Testis (tissue), 3 donors: Measurements from ENCODE around the gene SLC25A6. TPM values are rescaled to one million over a fixed set of nuclear protein-coding genes. Genes with fewer than 3 reads are reported as not detected.

ENCODE experiments used
- DNase-seq: peaks from one replicate; pipeline ENCODE4 v3.0.0-alpha.2; 2019
- H3K27ac ChIP-seq, 2 donors: fragments of 200-600 bp; sonication (generic); one replicate each; pipeline ENCODE4 v1.5.1; 2019
- H3K27me3 ChIP-seq: fragments of 200-600 bp; sonication (generic); one replicate; pipeline ENCODE4 v1.5.1; 2019
- H3K36me3 ChIP-seq: fragments of 200-600 bp; sonication (generic); one replicate; pipeline ENCODE4 v1.5.1; 2017; ENCODE audit warnings: low read depth; ENCODE audit errors: missing control alignments
- H3K4me1 ChIP-seq: fragments of 200-600 bp; sonication (generic); one replicate; pipeline ENCODE4 v1.5.1; 2019
- H3K4me3 ChIP-seq, 2 donors: fragments of 200-600 bp; sonication (generic); one replicate each; pipeline ENCODE4 v1.5.1; 2017 to 2019
- H3K9me3 ChIP-seq: fragments of 200-600 bp; sonication (generic); one replicate; pipeline ENCODE4 v1.5.1; 2017
- CTCF ChIP-seq, 3 experiments: fragments of 450-650 bp in 2 of 3; fragments of 200-600 bp in 1 of 3; sonication (generic) in 1 of 3; IDR thresholded peaks; one replicate each; pipeline ENCODE4 v1.5.1; 2016 to 2019; ENCODE audit warnings: antibody characterized with exemption in 3 of 3, mild to moderate bottlenecking in 2 of 3, moderate library complexity in 1 of 3
- POLR2A ChIP-seq: fragments of 450-650 bp; IDR thresholded peaks from one replicate; pipeline ENCODE4 v1.6.1; 2017; ENCODE audit warnings: antibody characterized with exemption, mild to moderate bottlenecking, moderate library complexity
- WGBS, 2 donors: methylation state at CpG; one replicate each; pipeline ENCODE4 v1.1.5; 2018; 5-methylcytosine and 5-hydroxymethylcytosine counted together
- intact Hi-C: fragments of 100-400 bp; cut with DNase I; formaldehyde crosslinking; loops from one replicate; pipeline ENCODE4 v1.15.1; 2023; ENCODE audit warnings: low total_unique reads
- polyA plus RNA-seq: library from polyadenylated mRNA; stranded (reverse); fragments of 350-450 nt; fragmentation: Illumina TruSeq; extraction: RNeasy Lipid Tissue Mini Kit (QIAGEN cat#74804); gene quantifications from one replicate; pipeline ENCODE4 v1.2.3, GENCODE V29; 2014; ENCODE audit warnings: low read depth, low replicate concordance; ENCODE audit not compliant: insufficient read depth
- total RNA-seq, 2 donors: library from RNA; depleted of rRNA; stranded (reverse); fragments of >200 nt; gene quantifications; one replicate each; pipeline ENCODE4 v1.2.3, GENCODE V29; 2016

SLC25A6 gene
- total and polyA plus RNA-seq, 3 donors from 2014 or later = 157 to 293 (median 171) TPM

GRCh38 chrX:1392376-1393068 lies 609 bp upstream of the SLC25A6 start:
- WGBS, 2 donors = 0 to 7% methylated on average over 6 to 35 of the region's 76 CpGs
- H3K9me3 ChIP-seq = no peaks in the 10 kb centered on the region
- peak; percentile 82 for DNase-seq
- H3K27ac ChIP-seq = peak overlapping the region; percentile 96 to 99
- peak overlapping the region; percentile 100 for H3K4me3 ChIP-seq
- no peak for TF ChIP-seq POLR2A
- TF ChIP-seq CTCF (IDR thresholded peaks at IDR 0.05) = no peak
- peaks cover 27% of the 10 kb centered on the region for H3K4me1 ChIP-seq
- intact Hi-C loops = loop anchor here (10.0 kb wide), 1 partner anchor 52 kb away; no protein-coding TSS in a partner anchor
- no peaks in the 10 kb centered on the region for H3K36me3 ChIP-seq
- H3K27me3 ChIP-seq = no peaks in the 10 kb centered on the region

GRCh38 chrX:1391370-1391706 lies 575 bp downstream of the SLC25A6 start:
- intact Hi-C loops = loop anchor here (10.0 kb wide), 1 partner anchor 53 kb away; no protein-coding TSS in a partner anchor
- H3K9me3 ChIP-seq = no peaks in the 10 kb centered on the region
- no peak for TF ChIP-seq CTCF (IDR thresholded peaks at IDR 0.05)
- no peak for TF ChIP-seq POLR2A
- peaks cover 27% of the 10 kb centered on the region for H3K4me1 ChIP-seq
- H3K36me3 ChIP-seq = no peaks in the 10 kb centered on the region
- DNase-seq = no peak
- H3K27me3 ChIP-seq = no peaks in the 10 kb centered on the region
- H3K27ac ChIP-seq = peak overlapping the region; percentile 91 to 99
- H3K4me3 ChIP-seq = peak overlapping the region; percentile 100
- 0% methylated on average over 19 of the region's 19 CpGs; no CpG with 5 or more reads in 1 of the 2 donors for WGBS, 2 donors

GRCh38 chrX:1390621-1391369 lies 1.1 kb downstream of the SLC25A6 start:
- Histone ChIP-seq H3K4me1 (peaks cover 27% of the 10 kb centered on the region), H3K4me3 (peak overlapping the region; percentile 100)
- 39 to 46% methylated on average over 21 to 30 of the region's 30 CpGs for WGBS, 2 donors

DNA sequence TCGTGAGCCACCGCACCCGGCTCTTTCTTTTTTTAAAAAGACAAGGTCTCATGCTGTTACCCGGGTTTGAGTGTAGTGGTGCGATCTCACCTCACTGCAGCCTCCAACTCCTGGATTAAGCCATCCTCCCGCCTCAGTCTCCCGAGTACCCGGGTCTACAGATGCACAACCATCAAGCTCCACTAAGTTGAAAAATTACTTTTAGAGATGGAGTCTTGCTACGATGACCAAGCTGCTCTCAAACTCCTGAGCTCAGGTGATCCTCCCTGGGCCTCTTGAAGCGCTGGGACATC lies 2.0 kb downstream of the SLC25A6 start:
- Histone ChIP-seq H3K36me3 (no peaks in the 10 kb centered on the region), H3K27ac (no peak overlapping the region), H3K27me3 (no peaks in the 10 kb centered on the region), H3K4me1 (peaks cover 27% of the 10 kb centered on the region), H3K4me3 (no peak overlapping the region), H3K9me3 (no peaks in the 10 kb centered on the region)
- DNase-seq = peak; percentile 10
- intact Hi-C loops = loop anchor here (10.0 kb wide), 1 partner anchor 55 kb away; no protein-coding TSS in a partner anchor
- 92 to 95% methylated on average over 10 of the region's 10 CpGs for WGBS, 2 donors
- no peak for TF ChIP-seq CTCF (IDR thresholded peaks at IDR 0.05)
- no peak for TF ChIP-seq POLR2A

More at GRCh38 chrX:1390621-1391369, 1.1 kb downstream of the SLC25A6 start:
- Histone ChIP-seq H3K27me3 (no peaks in the 10 kb centered on the region), H3K36me3 (no peaks in the 10 kb centered on the region), H3K27ac (peak overlapping the region; percentile 91 to 99), H3K9me3 (no peaks in the 10 kb centered on the region)
- DNase-seq = peak; percentile 32
- TF ChIP-seq POLR2A (no peak), CTCF (IDR thresholded peaks at IDR 0.05) (no peak)
- intact Hi-C loops = loop anchor here (10.0 kb wide), 1 partner anchor 54 kb away; no protein-coding TSS in a partner anchor
